ENCODE measurements around the gene FCHSD2.
"Not testable (repeated sequence)": the region's sequence is repeated elsewhere in the genome, so short reads cannot be mapped to it uniquely, and the experiment has no call there.

Gene FCHSD2

GRCh38 chr11:73055655-73056354 is 86.3 kb downstream of the FCHSD2 start:
- no peak for DNase-seq

- no peak for DNase-seq
Observed at GRCh38 chr11:73055002-73055401, 87.1 kb downstream of the FCHSD2 start.

GRCh38 chr11:73053964-73054363 is 88.2 kb downstream of the FCHSD2 start:
- no peak for DNase-seq

DNA sequence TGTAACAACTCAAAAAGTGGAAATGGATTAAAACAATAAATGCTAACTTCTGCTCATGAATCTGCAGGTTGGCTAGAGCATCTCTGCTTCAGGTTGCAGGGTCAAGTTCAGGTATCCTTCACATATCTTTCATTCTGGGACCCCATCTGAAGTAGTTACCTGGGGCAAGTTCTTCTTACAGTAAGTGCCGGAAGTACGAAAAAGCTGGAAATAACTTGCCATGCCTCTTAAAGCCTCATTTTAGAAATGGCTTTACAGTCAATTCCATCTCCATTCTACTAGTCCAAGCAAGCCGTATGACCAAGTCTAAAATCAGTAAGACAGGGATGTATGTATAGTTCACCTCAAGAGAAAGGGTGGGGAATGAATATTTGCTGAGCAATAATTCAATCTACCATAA is 93.7 kb downstream of the FCHSD2 start:
- no peak for DNase-seq

DNA sequence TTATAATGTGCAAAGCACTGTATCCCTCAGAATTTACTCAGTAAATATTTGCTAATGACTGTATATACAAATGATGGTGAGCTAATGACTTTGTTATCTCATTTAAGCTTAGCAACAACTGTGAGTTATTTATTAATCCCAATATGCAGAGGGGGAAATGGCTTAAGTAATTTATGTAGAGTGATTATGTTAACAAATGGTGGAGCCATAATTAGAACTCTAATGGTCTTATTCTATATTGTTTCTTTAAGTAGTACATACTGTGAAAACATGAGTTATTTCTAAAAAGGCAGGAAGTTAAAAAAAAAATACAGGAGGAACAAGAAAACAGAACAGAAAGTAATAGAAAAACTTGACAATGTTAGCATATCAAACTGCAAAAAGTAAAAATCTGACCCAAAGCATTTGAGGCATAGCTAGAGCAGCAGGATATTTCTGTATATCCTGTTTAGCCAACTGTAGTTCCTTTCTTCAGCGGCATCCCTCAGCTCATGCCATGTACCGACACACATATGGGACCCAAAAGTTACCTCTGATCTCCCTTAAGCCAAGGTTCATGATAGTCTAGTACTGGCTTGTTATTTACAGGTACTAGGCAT is 94.2 kb downstream of the FCHSD2 start:
- DNase-seq: no peak

GRCh38 chr11:73040046-73040445 is 102.1 kb downstream of the FCHSD2 start:
- no peak for DNase-seq

- DNase-seq: no peak
Observed at GRCh38 chr11:73034777-73035176, 107.3 kb downstream of the FCHSD2 start.

DNA sequence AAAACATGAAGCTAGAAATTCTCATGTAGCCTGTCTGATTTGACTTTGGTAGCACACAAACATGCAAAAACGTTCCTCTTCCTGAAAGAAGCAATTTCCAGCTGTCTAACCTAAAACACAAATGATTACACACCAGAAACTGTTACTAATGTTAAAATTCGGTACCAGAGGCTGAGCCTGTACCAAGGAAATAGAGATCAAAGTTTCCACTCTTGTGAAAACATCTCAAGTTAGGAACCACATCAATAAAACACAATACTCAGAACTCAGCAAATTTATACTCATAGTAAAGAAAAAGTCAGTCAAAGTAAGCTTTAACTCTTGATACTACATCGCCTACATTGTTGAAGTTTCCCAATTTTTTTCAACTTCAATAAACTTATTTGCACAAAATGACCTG is 107.8 kb downstream of the FCHSD2 start:
- no peak for DNase-seq

GRCh38 chr11:73030130-73030529 is 112.0 kb downstream of the FCHSD2 start:
- no peak for DNase-seq

DNA sequence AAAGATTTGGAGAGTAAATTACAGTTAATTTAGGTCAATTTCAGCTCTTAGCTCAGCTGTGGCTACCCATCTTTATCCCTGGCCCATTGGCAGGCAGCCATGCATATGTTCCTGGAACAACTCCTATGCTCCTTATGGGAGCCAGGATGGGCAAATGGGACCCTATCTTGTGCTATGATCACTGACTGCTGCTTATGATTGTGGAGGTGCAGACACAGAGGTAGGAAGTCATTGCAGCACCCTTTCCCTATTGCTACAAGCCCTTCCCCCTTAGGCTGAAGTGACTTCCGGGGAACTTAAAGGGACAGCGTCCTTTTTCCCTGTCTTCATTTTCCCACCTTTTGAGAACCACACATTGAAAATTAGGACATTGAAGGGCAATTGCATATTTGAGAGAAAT is 112.7 kb downstream of the FCHSD2 start:
- DNase-seq: no peak

- no peak for DNase-seq
Observed at GRCh38 chr11:73028611-73029010, 113.5 kb downstream of the FCHSD2 start.

GRCh38 chr11:73027840-73028239 is 114.3 kb downstream of the FCHSD2 start:
- not testable (repeated sequence) for DNase-seq

- no peak for DNase-seq
Observed at GRCh38 chr11:73024639-73025038, 117.5 kb downstream of the FCHSD2 start.

- no peak for DNase-seq
Observed at GRCh38 chr11:73019996-73020395, 122.1 kb downstream of the FCHSD2 start.

GRCh38 chr11:73019449-73019848 is 122.7 kb downstream of the FCHSD2 start:
- no peak for DNase-seq

DNA sequence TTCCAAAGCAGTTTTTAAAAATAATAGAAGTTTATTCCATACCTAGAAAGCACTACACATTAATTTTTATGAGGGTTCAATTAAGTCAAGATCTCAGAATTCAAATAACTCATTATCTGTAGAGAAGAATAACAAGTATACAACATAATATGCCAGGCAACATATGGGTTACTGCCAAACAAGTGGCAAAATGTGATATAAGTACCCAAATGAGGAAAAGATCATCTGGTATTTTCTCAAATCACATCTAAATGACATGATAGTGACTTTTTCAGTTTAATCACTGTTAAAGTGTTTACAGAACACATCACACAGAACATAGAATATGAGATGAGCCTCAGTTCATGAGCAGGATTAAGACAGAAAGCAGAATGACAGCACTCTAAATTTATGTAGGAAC is 123.3 kb downstream of the FCHSD2 start:
- no peak for DNase-seq

DNA sequence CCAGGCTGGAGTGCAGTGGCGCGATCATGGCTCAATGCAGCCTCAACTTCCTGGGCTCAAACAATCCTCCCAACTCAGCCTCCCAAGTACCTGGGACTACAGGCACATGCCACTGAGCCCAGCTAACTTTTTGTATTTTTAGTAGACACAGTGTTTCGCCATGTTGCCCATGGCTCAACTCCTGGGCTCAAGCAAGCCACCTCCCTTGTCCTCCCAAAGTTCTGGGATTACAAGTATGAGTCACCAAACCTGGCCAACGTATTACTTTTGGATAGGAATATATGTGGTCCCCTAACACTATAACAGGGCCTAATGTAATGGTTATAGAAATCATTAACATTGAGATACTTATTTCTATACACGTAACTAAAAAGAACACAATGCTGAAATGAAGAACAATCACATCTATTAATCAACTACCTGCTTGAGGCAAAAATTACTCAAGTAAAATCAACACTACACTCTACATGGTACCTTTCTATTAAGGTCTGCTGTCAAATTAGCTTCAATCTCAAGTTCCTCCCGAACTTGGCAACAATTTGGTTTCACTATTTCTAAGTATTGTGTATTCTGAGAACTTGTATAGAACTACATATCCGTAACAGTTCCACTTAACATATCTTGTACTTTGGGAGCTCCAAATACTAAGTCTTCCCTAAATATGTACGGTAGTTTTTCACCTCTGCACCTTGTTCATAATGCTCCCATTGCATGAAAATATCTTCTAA is 124.9 kb downstream of the FCHSD2 start:
- no peak for DNase-seq

GRCh38 chr11:73013021-73013420 is 129.1 kb downstream of the FCHSD2 start:
- DNase-seq: no peak

DNA sequence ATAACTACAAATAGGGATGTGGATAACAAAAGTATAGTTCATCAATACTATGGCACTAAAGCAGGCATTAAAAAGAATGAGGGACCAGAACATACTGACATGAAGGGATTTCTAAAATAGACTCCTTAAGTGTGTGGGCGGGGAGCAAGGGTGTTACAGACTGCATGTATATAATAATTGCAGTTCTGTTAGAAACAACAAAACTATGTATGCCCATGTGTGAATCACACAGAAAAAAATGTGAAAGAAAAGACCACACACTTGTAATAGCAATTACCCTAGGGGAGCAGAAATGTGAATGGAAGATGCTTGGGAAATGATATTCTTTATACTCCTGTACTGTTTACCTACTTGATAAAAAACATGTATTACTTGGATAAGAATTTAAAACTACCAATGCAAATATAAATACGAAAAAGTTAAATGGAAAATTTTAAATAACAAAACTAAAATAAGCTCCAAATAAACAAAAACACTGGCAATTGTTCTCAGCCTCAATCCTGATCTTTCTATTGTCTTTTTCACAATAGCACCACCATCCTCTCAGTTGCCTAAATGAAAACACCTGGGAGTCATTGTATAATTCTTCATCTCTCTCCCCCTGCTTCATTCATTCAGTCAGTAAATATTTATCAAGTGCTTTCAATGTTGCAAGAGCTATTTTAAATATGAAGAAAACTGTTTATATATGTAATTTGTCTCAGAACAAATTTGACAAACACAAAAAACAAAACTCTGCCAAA is 129.8 kb downstream of the FCHSD2 start:
- DNase-seq: no peak

- no peak for DNase-seq
Observed at GRCh38 chr11:73011126-73011817, 130.8 kb downstream of the FCHSD2 start.

GRCh38 chr11:73009972-73010371 is 132.1 kb downstream of the FCHSD2 start:
- no peak for DNase-seq

DNA sequence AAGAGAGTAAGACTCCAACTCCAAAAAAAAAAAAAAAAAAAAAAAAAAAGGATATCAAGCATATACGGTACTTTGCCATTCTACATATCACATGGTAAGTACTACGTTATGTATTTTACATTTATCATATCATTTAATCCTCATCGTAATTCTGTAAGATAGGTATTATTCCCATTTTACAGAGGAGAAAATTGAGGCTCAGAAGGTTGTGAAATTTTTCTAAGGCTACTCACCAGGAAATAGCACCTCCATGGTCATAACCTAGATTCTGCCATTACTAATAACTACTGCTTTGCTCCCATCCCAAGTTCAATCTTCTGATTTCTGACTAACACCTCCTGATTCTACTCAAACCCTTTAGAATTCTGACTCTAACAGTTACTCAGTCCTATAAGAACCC is 138.0 kb downstream of the FCHSD2 start:
- no peak for DNase-seq

DNA sequence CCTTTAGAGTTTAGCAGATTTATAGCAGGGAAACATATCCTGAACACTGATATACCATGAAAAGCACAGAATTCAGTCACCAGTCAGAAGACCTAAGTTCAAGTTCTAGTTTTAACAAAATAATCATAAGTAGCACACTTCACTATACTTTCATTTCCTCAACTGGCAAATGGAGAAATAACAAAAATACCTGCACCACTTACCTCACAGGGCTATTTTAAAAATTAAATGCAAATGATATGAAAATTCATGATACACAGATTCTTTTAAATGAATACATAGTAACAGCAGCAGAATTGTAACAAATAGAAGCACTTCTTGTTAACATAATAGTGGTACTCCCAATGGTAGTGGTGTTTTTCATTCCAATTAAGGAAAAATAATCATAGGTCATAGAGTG is 139.0 kb downstream of the FCHSD2 start:
- DNase-seq: no peak
